Breast epithelium (tissue), 4 donors: ENCODE measurements around the gene CENPX. TPM values are rescaled to one million over a fixed set of nuclear protein-coding genes. Genes with fewer than 3 reads are reported as not detected.

Source experiments
- DNase-seq, 2 donors: peaks; one replicate each; pipeline ENCODE4 v3.0.0-alpha.2; 2019; ENCODE audit warnings: low spot score in 2 of 2
- H3K27ac ChIP-seq, 2 donors: fragments of 200-600 bp; sonication (generic) in 1 of 2; one replicate each; pipeline ENCODE4 v1.5.1; 2016 to 2019; ENCODE audit warnings: mild to moderate bottlenecking in 1 of 2
- H3K27me3 ChIP-seq, 2 donors: fragments of 200-600 bp; sonication (generic) in 1 of 2; one replicate each; pipeline versions ENCODE4 v1.5.1 to v1.6.0; 2017 to 2019; ENCODE audit warnings: control low read depth in 1 of 2, mild to moderate bottlenecking in 1 of 2
- H3K36me3 ChIP-seq: fragments of 200-600 bp; one replicate; pipeline ENCODE4 v1.5.1; 2019
- H3K4me1 ChIP-seq, 2 donors: fragments of 200-600 bp; sonication (generic); one replicate each; pipeline ENCODE4 v1.5.1; 2016 to 2019; ENCODE audit warnings: control low read depth in 1 of 2
- H3K4me3 ChIP-seq, 3 donors: fragments of 200-600 bp; sonication (generic); 1 replicate in 2 of 3; 2 replicates in 1 of 3; pipeline ENCODE4 v1.5.1; 2016 to 2019; ENCODE audit warnings: mild to moderate bottlenecking in 3 of 3, moderate library complexity in 2 of 3
- H3K9me3 ChIP-seq, 2 donors: fragments of 200-600 bp; sonication (generic) in 1 of 2; one replicate each; pipeline ENCODE4 v1.5.1; 2016 to 2019; ENCODE audit warnings: control low read depth in 1 of 2
- CTCF ChIP-seq, 3 donors: fragments of 450-650 bp; IDR thresholded peaks; one replicate each; pipeline ENCODE4 v1.5.1; 2016 to 2017; ENCODE audit warnings: antibody characterized with exemption in 3 of 3, mild to moderate bottlenecking in 3 of 3, moderate library complexity in 3 of 3
- POLR2A ChIP-seq: fragments of 450-650 bp; IDR thresholded peaks from one replicate; pipeline ENCODE4 v1.6.1; 2016; ENCODE audit warnings: antibody characterized with exemption, mild to moderate bottlenecking, moderate library complexity
- POLR2AphosphoS5 ChIP-seq, 3 donors: sonication (generic); formaldehyde crosslinking; IDR thresholded peaks; one replicate each; pipeline ENCODE4 v1.6.1; 2017; ENCODE audit warnings: antibody characterized with exemption in 3 of 3
- intact Hi-C: fragments of 100-400 bp; cut with DNase I; formaldehyde crosslinking; loops from one replicate; pipeline ENCODE4 v1.15.1; 2023; ENCODE audit warnings: low total_unique reads
- total RNA-seq, 3 donors: library from RNA; depleted of rRNA; stranded (reverse); fragments of >200 nt; gene quantifications; one replicate each; pipeline ENCODE4 v1.1.0, GENCODE V29; 2016

CENPX gene
- total RNA-seq, 3 donors from 2014 or later: 79.5 to 94.7 (median 92.5) TPM

- DNase-seq: peak; percentile 83 to 87
Measured at GRCh38 chr17:81977211-81977808, 45.4 kb downstream of the CENPX start, which contains the start of gene ASPSCR1. Gene ASPSCR1, plus strand, starts transcription at chr17:81977629. Its CDS starts 18 bp downstream, at chr17:81977647.

GRCh38 chr17:81976332-81977210 is 46.1 kb downstream of the CENPX start:
- no peaks in the 10 kb centered on the region for H3K27me3 ChIP-seq
- intact Hi-C loops: no loop called here
- H3K27ac ChIP-seq: peak overlapping the region; percentile 91
- H3K4me3 ChIP-seq: peak overlapping the region; percentile 78 to 93 (median 88)
- TF ChIP-seq POLR2A: no peak
- no peak for TF ChIP-seq CTCF (IDR thresholded peaks at IDR 0.05)
- TF ChIP-seq POLR2AphosphoS5 (IDR thresholded peaks at IDR 0.05): no peak
- H3K36me3 ChIP-seq: no peaks in the 10 kb centered on the region
- peak in 1 of 2 donors; percentile 39 for DNase-seq
- H3K9me3 ChIP-seq: peaks cover 0 to 4% of the 10 kb centered on the region in 2 donors
- H3K4me1 ChIP-seq: peaks cover 0 to 8% of the 10 kb centered on the region in 2 donors

More at GRCh38 chr17:81977211-81977808, 45.4 kb downstream of the CENPX start, which contains the start of gene ASPSCR1:
- no peak for TF ChIP-seq CTCF (IDR thresholded peaks at IDR 0.05)
- peak; percentile 51 to 73 (median 61) for TF ChIP-seq POLR2AphosphoS5 (IDR thresholded peaks at IDR 0.05)
- TF ChIP-seq POLR2A: no peak
- peaks cover 0 to 4% of the 10 kb centered on the region in 2 donors for H3K9me3 ChIP-seq
- H3K36me3 ChIP-seq: no peaks in the 10 kb centered on the region
- peaks cover 0 to 8% of the 10 kb centered on the region in 2 donors for H3K4me1 ChIP-seq
- peak within 1 kb of the TSS; percentile 78 to 93 (median 88) for H3K4me3 ChIP-seq
- intact Hi-C loops: no loop called here
- no peaks in the 10 kb centered on the region for H3K27me3 ChIP-seq
- peak within 1 kb of the TSS; percentile 91 for H3K27ac ChIP-seq

GRCh38 chr17:81973432-81973831 is 49.2 kb downstream of the CENPX start:
- intact Hi-C loops: no loop called here
- H3K36me3 ChIP-seq: no peaks in the 10 kb centered on the region
- no peak for TF ChIP-seq CTCF (IDR thresholded peaks at IDR 0.05)
- TF ChIP-seq POLR2AphosphoS5 (IDR thresholded peaks at IDR 0.05): no peak
- no peak for TF ChIP-seq POLR2A
- H3K9me3 ChIP-seq: peaks cover 0 to 4% of the 10 kb centered on the region in 2 donors
- H3K4me3 ChIP-seq: no peak overlapping the region
- no peaks in the 10 kb centered on the region for H3K27me3 ChIP-seq
- H3K4me1 ChIP-seq: peaks cover 0 to 4% of the 10 kb centered on the region in 2 donors
- no peak overlapping the region for H3K27ac ChIP-seq
- DNase-seq: no peak

GRCh38 chr17:81968850-81969812 is 53.5 kb downstream of the CENPX start:
- Histone ChIP-seq H3K4me3 (no peak overlapping the region), H3K27ac (no peak overlapping the region), H3K4me1 (peaks cover 8 to 11% of the 10 kb centered on the region in 2 donors), H3K27me3 (no peaks in the 10 kb centered on the region), H3K36me3 (no peaks in the 10 kb centered on the region), H3K9me3 (peaks cover 0 to 4% of the 10 kb centered on the region in 2 donors)
- intact Hi-C loops: no loop called here
- TF ChIP-seq POLR2AphosphoS5 (IDR thresholded peaks at IDR 0.05) (no peak), POLR2A (no peak), CTCF (IDR thresholded peaks at IDR 0.05) (no peak)
- DNase-seq: no peak

Other genes with a start within 250 kb of the CENPX start
- not detected for gene GCGR, start 218.7 kb downstream of the CENPX start, total RNA-seq
- gene MCRIP1, start 189.6 kb downstream of the CENPX start, total RNA-seq: 10 to 100 TPM; 51.2 to 81.0 (median 67.5) TPM
- not detected for gene PPP1R27, start 187.8 kb downstream of the CENPX start, total RNA-seq
- gene P4HB, start 162.3 kb downstream of the CENPX start, total RNA-seq: 100 to 1,000 TPM; 374 to 475 (median 466) TPM
- gene ARHGDIA, start 151.5 kb downstream of the CENPX start, total RNA-seq: 100 to 1,000 TPM in 2 of 3 donors, 10 to 100 TPM in 1; 67.0 to 135 (median 124) TPM
- 10 to 100 TPM; 37.4 to 69.5 (median 50.9) TPM for gene ALYREF, start 131.3 kb downstream of the CENPX start, total RNA-seq
- 100 to 1,000 TPM in 2 of 3 donors, 10 to 100 TPM in 1; 99.7 to 127 (median 117) TPM for gene ANAPC11, start 131.2 kb downstream of the CENPX start, total RNA-seq
- gene NPB, start 120.6 kb downstream of the CENPX start, total RNA-seq: 1 to 10 TPM in 1 of 3 donors, not detected in 2; 2.0 TPM
- gene PCYT2, start 111.5 kb downstream of the CENPX start, total RNA-seq: 10 to 100 TPM; 22.9 to 69.4 (median 35.9) TPM
- 10 to 100 TPM; 20.6 to 27.2 (median 25.8) TPM for gene SIRT7, start 104.7 kb downstream of the CENPX start, total RNA-seq
- 10 to 100 TPM; 12.3 to 15.2 (median 14.1) TPM for gene MAFG, start 95.1 kb downstream of the CENPX start, total RNA-seq
- 10 to 100 TPM in 2 of 3 donors, 1 to 10 TPM in 1; 3.0 to 30.2 (median 15.5) TPM for gene PYCR1, start 85.6 kb downstream of the CENPX start, total RNA-seq
- gene MYADML2, start 75.6 kb downstream of the CENPX start, total RNA-seq: not detected
- gene NOTUM, start 61.7 kb downstream of the CENPX start, total RNA-seq: under 1 TPM in 1 of 3 donors, not detected in 2; 0.29 TPM
- gene ASPSCR1, start 45.2 kb downstream of the CENPX start, total RNA-seq: 10 to 100 TPM; 15.4 to 31.8 (median 17.9) TPM
- gene LRRC45, start 427 bp upstream of the CENPX start, total RNA-seq: 10 to 100 TPM in 2 of 3 donors, 1 to 10 TPM in 1; 8.0 to 18.7 (median 14.7) TPM
- gene RAC3, start 8.8 kb upstream of the CENPX start, total RNA-seq: 10 to 100 TPM in 2 of 3 donors, 1 to 10 TPM in 1; 7.6 to 23.0 (median 16.1) TPM
- gene DCXR, start 14.8 kb upstream of the CENPX start, total RNA-seq: 100 to 1,000 TPM; 202 to 484 (median 228) TPM
- gene RFNG, start 28.9 kb upstream of the CENPX start, total RNA-seq: 10 to 100 TPM; 30.5 to 49.4 (median 31.8) TPM
- gene GPS1, start 29.0 kb upstream of the CENPX start, total RNA-seq: 10 to 100 TPM; 68.8 to 95.4 (median 94.4) TPM
- 10 to 100 TPM; 55.0 to 96.4 (median 82.0) TPM for gene DUS1L, start 42.9 kb upstream of the CENPX start, total RNA-seq
- 100 to 1,000 TPM in 1 of 3 donors, 10 to 100 TPM in 2; 95.4 to 590 (median 98.6) TPM for gene FASN, start 75.4 kb upstream of the CENPX start, total RNA-seq
- 10 to 100 TPM; 13.4 to 56.9 (median 52.8) TPM for gene CCDC57, start 190.0 kb upstream of the CENPX start, total RNA-seq
- gene SLC16A3, start 206.2 kb upstream of the CENPX start, total RNA-seq: 10 to 100 TPM; 10.2 to 22.6 (median 17.3) TPM